KBM-7 (cell line): ENCODE results near the gene AAK1.
"Not testable (repeated sequence)": the region's sequence is repeated elsewhere in the genome, so short reads cannot be mapped to it uniquely, and the experiment has no call there.

Source experiments
- DNase-seq: peaks from one replicate; pipeline ENCODE4 v3.0.0-alpha.2; 2015
- in situ Hi-C: fragments of 300-500 bp; cut with MboI; formaldehyde crosslinking; loops from 2 replicates; pipeline ENCODE4 v1.14.3; 2020; ENCODE audit warnings: low sequenced_read_pairs, low pct_unique_long_range_greater_than_20kb, mixed read lengths

Gene AAK1

DNA sequence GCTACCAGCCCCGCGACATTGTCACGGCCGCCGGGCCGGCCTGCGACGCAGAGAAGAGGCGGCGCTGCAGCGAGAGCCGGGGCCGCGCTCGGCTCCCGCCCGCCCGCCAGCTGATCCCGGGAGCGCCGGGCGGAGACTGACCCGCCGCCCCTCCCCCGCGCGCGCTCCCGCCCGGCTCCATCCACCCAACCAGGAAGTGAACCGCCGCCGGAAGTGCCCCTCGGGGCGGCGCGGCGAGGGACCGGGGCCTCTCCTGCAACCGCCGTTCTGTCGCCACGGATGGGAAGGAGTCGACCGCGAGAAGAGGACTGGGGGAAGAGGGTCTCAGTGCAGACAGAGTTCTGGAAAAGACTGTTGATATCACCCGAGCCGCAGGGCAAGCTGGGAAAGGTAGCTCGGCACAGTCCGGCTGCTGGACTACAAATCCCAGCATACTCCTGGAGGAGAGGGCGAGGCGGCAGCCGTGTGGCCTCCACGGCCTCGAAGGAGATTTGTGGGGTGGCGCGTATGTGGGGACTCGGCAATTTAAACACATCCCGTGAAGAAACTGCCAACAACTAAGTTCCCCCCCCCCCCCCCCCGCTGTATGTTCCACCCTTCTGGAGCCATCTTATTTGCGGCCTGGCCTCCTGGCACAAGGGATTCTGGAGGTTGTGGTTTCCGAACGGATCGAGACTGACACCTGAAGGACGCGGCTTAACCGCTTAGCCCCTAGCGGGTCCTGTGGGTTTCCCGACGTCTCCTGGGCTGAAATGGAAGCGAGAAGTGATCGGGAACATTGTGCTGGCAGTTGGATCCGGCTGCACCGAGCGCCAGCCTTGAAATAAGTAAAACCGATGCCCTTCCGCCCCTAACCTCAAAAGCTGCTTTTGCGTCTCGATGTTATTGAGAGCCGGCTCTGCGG lies at the start of gene AAK1:
Gene AAK1 (minus strand): TSS at position 138 of the 904 bp plus-strand sequence. CDS start 699 bp downstream, outside the sequence.
- peak; percentile 93 for DNase-seq
- in situ Hi-C loops: no loop called here

- DNase-seq: no peak
- in situ Hi-C loops: no loop called here
Observed at GRCh38 chr2:69692424-69692823, 48.9 kb upstream of the AAK1 start.

DNA sequence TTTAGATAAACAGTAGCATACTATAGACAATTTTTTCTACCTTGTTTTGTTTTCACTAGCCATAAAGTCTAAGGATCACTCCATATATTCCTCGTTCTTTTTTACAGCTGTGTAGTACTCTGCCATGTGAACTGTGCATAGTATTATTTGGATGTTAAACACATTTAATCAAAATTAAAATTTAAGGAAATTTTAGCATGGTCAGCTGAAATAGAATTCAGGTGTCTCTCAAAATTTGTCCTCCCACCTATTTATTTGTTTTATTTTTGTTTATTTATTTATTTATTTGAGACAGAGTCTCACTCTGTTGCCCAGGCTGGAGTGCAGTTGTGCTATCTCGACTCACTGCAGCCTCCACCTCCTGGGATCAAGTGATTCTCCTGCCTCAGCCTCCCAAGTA lies 46.4 kb upstream of the AAK1 start:
- DNase-seq: no peak

DNA sequence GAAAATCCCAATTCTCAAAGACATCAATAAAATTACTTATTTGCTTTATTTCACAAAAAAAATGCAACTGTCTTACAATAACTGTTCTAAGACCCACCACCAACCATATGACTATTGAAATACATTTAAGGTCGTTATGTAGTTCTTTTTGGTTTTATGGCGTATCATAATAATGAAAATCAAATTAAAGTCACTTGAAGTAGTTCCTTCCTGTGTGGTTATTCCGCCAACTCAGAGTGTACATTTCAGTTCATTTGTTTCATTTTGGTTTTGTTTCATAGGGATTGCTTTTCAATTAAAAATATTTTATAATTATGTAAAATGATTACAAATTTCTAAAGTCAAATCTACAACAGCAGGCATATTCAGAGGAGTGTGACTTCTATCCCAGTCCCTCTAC lies 45.9 kb upstream of the AAK1 start:
- no peak for DNase-seq
- in situ Hi-C loops: no loop called here

More for the DNA sequence above, 46.4 kb upstream of the AAK1 start:
- in situ Hi-C loops: no loop called here

DNA sequence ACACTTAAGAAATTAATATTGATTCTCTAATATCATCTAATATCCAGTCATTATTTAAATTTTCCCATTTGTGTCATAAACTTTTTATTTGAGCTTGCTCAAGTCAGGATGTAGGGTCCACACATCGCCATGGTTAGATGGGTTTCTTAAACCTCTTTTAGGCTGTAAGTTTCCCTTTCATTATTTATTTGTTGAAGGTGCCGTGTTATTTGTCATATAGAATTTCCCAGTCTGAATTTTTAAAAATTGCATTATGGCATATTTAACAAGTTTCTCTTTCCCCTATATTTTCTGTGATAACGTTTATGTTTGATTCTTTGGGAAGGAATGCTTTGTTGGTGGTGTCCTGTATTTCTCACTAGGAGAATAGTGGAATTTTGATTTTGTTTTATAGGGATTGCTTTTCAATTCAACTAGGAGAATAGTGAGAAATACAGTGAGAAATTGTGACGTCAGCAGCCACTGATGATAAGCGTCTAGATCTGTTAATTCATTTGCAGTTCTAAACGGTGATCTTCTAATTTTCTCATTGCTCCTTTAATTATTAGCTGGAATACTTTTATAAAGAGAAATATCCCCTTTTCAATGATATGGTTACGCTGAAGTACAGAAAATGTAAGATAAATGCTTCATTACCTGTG lies 44.6 kb upstream of the AAK1 start:
- in situ Hi-C loops: no loop called here
- DNase-seq: no peak

GRCh38 chr2:69686813-69687212 lies 43.3 kb upstream of the AAK1 start:
- in situ Hi-C loops: no loop called here

DNA sequence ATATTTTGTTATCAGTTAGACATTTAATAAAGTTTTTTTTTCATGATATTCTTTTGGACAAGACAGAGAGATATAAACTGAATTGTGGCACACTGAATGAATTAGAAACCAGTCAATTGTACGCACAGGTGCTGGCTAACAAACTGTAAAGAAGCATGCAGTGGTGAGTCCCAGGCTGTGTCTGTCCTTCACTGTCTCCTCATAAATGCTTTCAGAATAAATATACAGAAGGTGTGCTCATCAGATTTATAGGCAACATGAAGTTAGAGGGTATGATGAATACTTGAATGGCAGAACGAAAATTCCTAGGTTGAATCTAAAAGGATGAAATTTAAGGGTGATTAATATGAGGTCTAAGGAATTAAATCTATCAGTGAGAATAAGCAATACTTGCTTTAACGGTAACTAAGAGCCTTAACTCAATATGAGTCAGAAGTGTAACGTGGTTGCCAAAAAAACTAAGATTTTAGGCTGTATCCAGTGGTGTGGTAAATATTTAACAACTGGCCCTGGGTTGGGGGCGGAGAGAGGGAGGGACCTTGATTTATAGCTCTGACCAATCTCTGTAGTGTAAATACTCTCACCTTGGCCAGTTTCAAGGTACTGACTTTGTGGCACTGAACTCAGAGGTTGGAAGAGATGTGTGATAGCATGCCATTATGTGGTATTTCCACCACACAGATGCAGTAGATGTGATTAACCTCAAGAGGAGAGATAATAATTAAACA lies 41.9 kb upstream of the AAK1 start:
- no peak for DNase-seq
- in situ Hi-C loops: no loop called here

More at GRCh38 chr2:69686813-69687212, 43.3 kb upstream of the AAK1 start:
- no peak for DNase-seq

GRCh38 chr2:69683170-69683971 lies 39.8 kb upstream of the AAK1 start:
- DNase-seq: peak; percentile 89
- in situ Hi-C loops: no loop called here

DNA sequence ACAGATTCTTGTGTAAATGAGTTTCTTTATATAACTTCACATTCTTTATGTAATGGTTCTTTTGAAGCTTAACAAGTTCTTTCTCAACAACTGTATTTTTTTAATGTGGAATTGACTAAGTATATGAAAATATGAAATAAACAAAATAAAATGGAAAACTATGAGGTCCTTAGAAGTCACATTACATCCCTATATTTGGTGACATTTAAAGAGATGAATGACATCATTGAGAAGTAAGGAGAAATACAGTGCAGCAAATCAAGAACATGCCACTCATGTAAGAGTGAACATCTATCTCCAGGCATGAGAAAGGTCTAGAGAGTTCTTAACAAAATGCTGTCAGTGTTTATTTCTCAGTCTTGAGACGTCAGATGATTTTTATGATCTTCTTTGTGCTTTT lies 39.0 kb upstream of the AAK1 start:
- in situ Hi-C loops: no loop called here
- no peak for DNase-seq

DNA sequence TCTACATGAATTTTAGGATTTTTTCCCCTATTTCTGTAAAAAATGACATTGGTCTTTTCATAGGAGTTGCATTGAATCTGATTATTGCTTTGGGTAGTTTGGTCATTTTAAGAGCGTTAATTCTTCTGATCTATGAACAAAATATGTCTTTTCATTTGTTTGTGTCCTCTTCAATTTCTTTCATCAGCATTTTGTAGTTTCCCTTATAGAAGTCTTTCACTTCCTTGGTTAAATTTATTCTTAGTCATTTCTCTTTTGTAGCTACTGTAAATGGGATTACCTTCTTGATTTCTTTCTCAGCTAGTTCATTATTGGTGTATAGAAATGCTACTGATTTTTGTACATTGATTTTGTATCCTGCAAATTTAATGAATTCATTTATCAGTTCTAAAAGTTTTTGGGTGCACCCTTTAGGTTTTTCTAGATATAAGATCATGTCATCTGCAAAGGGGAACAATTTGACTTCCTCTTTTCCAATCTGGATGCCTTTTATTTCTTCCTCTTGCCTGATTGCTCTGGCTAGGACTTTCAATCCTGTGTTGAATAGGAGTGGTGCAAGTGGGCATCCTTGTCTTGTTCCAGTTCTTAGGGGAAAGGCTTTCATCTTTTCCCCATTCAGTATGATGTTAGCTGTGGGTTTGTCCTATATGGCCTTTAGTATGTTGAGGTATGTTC lies 36.6 kb upstream of the AAK1 start:
- in situ Hi-C loops: no loop called here
- DNase-seq: peak; percentile 61

DNA sequence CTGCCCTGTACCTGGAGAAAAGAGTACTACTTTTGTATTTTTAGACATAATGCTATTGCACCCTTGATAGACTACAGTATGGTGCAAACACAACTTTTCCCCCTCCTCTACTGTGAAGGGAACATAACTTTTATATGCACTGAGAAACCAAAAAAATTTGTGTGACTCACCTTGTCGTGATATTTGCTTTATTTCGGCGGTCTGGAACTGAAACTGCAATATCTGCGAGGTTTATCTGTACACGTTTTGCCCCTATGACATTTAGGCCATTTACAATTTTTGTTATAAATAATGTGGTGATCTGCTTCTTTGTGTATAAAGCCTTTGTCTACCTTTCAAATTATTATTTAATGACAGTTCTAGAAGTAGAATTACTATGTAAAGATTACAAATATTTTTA lies 34.4 kb upstream of the AAK1 start:
- DNase-seq: no peak
- in situ Hi-C loops: no loop called here

DNA sequence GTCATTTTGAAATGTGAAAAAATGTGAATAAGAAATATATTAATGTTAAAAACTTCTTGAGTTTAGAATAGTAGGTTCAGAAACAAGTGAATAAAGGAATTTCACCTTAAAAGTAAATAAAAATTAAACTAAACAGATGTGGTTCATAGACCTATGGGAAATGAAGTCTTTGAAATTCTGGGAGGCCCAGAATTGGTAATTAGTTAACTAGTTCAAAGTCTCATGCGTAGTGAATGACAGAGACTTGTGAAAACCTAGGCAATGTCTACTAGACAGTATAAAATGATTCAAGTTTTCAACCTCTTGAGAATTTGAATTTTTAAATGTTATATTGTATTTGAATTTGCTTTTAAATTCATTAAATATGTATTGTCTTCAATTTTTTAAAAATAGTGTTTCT lies 32.6 kb upstream of the AAK1 start:
- in situ Hi-C loops: no loop called here
- no peak for DNase-seq

DNA sequence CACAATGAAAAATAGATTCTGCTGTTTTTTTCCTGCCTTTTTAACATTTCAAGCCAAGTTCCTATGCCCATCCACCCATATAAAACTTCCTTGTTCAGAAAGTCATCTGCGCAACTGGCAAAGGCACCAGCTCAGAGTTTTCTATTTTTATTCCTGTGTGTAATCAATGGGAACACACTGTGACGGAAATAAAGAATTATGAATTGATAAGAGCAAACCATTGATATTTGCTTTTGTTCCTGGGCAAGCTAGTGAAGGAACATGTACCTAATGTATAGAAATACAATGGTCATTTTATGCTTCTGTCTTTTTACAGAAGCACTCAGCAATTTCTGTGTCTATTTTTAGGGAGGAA lies 30.8 kb upstream of the AAK1 start:
- in situ Hi-C loops: no loop called here
- DNase-seq: no peak

GRCh38 chr2:69673098-69673497 lies 29.6 kb upstream of the AAK1 start:
- DNase-seq, in situ Hi-C loops: not testable (repeated sequence)

DNA sequence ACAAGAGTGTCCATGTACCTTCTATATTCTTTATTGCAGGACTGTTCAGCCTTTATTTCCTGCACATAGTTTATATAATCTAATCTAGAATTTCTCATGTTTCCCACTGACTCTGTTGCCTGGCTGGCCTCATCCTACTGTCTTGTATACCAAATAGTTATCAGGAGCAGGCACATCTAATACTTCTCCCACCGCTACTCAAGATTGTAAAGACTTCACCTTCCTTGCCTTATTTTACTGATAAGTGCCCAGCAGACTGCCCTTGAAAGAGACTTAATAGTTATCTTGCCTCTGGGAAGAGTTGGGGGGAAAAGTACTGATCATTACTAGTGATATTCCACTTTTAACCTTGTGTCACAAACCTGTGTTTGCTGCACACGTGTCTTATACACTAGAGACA lies 26.1 kb upstream of the AAK1 start:
- no peak for DNase-seq
- in situ Hi-C loops: no loop called here

GRCh38 chr2:69668598-69668997 lies 25.1 kb upstream of the AAK1 start:
- in situ Hi-C loops: no loop called here

DNA sequence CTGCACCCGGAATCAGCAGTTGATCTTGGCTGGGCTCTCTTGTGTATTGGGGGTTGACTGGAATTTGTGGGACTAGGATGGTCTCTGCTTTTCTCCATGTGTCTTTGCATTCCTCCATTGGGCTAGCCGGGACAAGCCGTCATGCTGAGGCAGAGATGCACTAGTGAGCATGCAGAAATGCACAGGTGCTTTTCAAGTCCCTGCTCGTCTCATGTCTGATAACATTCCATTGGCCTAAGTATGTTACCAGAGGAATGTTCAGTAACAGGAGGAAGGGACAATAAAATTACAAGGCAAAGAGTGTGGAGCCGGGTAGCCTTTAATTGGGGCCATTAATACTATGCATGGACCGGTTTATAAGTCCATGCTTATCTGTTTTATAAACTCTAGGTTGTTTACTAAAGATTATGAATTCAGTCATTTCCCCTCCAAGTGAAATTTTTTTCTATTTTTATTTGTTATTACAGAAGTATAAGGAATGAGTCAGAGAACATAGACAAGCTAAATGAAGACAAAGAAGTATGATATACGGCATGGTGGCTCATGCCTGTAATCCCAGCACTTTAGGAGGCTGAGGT lies 24.4 kb upstream of the AAK1 start:
- in situ Hi-C loops: no loop called here

More at GRCh38 chr2:69668598-69668997, 25.1 kb upstream of the AAK1 start:
- DNase-seq: no peak

GRCh38 chr2:69665152-69665551 lies 21.6 kb upstream of the AAK1 start:
- in situ Hi-C loops: no loop called here
- DNase-seq: no peak

More for the DNA sequence above, 24.4 kb upstream of the AAK1 start:
- DNase-seq: no peak
